Renal pelvis (tissue), 4 donors: ENCODE measurements around the gene PTPN4. TPM values are rescaled to one million over a fixed set of nuclear protein-coding genes. Genes with fewer than 3 reads are reported as not detected.
"Not testable (repeated sequence)": the region's sequence is repeated elsewhere in the genome, so short reads cannot be mapped to it uniquely, and the experiment has no call there.

Experiments
- DNase-seq: peaks from one replicate; pipeline ENCODE4 v3.0.0-alpha.2; 2013
- polyA plus RNA-seq, 3 donors: library from polyadenylated mRNA; unstranded; fragments of 120-200 nt; gene quantifications; one replicate each; pipeline ENCODE4 v1.2.1, GENCODE V29; 2013; ENCODE audit not compliant: insufficient read length in 3 of 3

PTPN4 gene
- polyA plus RNA-seq, 3 donors, result 19.3 to 24.8 (median 23.6) TPM

DNA sequence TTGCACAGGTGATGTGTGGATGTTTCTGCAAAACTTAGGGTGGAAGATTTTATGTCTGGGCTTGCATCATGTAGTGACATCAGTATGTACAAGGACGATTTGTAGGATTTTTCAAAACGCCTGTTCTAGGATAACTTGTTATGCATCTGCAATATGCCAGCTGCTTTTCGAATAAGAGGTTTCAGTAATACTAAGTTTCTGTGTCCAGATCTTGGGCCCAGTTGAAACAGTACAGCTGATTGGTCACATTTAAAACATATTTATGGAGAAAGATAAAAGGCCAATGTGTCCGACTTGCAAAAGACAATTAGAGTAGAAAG lies 1.2 kb downstream of the PTPN4 start:
- peak; percentile 16 for DNase-seq

DNA sequence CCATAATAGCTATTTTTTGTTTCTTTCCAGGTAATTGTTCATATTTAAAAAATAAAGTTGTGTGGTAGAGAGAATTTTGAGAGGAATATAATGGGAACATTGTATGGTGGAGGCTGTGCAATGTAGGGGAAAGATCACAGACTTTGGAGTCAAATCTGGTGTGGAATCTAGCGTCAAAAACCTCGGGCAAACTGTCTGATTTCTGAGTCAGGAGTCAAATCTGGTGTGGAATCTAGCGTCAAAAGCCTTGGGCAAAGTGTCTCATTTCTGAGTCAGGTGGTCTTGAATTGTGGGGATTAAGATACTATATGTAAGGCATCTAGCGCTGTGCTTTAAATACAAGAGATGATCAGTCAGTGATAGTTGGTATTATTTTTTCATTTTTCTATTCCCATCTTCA lies 5.1 kb downstream of the PTPN4 start:
- no peak for DNase-seq

DNA sequence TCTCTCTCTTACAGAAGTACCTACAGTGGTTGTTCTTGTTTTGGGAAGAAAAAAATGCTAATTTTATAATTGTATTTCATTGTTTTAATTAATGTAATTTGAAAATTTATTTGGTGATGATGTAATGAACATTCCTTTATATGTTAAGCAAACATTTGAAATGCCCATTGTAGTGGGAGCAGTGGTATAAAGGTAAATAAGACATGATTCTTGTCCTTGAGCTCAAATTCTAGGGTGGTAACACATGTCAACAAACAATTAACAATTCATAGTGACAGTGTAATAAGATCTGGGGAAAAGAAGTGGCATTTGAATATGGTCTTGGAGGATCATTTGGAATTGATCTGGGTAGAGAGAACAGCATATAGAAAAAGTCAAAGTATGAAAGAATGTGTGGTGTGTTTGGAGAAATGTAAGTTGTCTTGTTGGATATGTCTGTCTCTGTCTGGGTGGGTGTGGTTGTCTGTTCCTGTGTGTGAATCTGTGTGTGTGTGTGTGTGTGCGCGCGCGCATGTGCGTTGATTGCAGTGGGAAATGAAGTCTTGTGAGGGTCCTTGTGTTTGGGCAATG lies 5.8 kb downstream of the PTPN4 start:
- no peak for DNase-seq

DNA sequence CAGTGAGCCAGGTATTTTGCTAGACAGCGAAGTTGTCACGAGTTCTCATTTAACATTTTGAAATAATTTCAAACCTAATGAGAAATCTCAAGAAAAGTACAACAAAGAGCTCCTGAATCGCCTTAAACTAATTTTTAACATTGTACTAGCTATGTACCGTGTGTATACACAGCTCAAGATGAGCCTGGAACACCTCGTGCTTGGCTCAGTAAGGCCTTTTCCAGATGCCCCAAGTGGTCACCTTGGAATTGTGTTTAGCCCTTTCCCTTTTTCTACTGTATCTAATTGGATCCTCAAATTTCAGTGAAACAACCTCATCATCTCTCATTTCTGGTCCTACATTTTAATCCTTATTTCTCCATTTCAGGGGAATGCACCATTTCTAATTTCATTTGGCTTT lies 7.2 kb downstream of the PTPN4 start:
- no peak for DNase-seq

DNA sequence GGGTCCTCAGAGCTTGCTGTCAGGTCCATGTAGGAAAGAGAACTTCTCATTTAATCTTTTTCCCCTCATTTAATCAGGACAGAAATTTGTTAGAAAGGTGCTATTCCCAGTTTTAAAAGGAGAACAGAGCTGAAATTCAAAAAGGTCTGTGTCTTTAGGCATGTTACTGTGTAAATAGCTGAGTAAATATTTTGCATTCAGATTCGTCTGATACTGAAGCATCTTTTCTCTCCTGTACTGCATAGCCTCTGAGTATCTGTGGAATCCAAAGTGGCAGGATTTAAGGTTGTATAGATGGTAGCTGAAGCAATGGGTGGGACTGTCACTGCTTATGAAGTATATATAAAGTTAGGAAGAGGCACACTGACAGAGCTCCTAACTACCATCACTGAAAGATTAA lies 9.0 kb downstream of the PTPN4 start:
- no peak for DNase-seq

DNA sequence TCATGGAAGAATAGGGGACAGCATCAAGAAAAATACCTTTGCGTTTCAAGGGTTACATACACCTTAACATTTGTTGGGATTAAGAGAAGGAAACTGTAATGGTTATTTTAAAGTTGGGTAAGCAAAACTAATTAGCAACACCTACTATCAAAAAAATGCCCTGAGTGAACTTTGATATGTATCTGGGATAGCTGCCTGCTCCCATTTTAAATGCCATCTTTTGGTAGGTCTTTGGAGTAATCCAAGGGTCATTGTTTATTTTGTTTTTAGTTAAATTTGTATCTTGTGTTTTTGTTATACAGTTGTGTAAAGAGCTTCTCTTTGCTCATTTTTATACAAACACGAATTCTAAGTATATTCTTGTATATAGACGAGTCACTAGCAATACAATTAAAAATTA lies 9.9 kb downstream of the PTPN4 start:
- no peak for DNase-seq

DNA sequence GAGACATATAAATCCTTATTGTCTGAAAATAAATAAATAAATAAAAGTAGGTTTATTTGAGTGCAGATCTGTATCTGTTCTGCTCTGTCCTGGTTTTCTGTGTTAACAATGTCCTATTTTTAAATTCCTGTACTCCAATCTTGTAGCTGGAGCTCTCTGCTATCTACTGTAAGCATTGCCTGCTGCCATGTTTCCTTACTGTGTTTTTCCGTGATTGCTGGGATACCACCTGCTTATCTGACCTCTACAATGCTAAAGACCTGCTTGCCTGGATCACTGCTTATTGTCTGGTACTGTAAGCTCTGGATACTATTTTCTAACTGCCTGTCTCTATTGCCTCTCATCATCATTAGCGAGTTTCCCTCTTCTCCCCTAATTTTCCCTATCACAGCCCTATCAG lies 11.6 kb downstream of the PTPN4 start:
- DNase-seq, result no peak

DNA sequence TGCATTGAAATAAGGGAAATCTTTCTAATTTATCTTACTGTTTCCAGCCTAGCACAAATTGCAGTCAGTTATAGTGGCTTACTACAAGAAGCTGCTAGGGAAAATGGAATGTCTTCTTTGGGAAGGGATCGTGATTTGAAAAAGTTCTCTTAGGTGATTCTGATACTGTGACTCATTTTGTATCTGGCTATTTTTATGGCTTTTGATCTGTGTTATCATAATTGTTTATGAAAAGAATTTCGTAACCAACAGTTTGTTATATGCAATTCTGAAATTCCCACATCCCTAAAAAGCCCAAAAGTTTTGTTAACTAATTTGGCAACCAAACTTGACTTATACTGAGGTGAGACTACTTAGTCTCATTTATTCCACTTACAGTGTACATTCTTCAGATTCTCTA lies 12.4 kb downstream of the PTPN4 start:
- no peak for DNase-seq

DNA sequence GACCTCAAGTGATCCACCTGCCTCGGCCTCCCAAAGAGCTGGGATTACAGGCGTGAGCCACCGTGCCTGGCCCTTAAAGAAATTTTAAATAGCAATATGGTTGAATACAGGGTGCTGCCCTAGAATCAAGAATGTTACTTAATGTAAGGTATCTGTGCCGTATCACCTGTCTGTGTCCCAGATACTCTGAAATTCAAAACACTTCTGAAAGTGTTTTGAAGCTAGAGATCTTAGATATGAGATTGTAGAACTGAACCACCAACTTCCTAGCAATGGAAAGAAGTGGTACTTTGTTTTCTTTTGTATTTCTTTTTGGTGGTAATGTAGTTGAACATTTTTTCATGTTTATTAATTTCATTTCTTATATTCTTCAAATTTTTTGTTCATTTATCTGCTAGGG lies 13.0 kb downstream of the PTPN4 start:
- DNase-seq, result no peak

DNA sequence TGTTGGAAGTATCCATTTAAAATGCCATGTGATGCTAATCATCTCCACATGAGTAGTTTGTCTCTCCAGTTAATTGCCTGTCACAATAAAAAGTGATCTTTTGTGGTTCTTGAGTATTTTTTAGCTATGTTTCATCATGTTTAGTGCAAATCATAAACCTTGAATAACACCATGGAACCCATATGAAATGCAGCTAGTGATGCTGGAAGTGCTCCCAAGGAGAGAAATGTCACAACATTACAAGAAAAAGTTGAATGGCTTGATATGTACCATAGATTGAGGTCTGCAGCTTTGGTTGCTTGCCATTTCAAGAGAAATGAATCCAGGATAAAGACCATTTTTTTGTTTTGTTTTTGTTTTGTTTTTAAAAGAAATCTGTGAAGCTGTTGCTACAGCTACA lies 14.3 kb downstream of the PTPN4 start:
- no peak for DNase-seq

DNA sequence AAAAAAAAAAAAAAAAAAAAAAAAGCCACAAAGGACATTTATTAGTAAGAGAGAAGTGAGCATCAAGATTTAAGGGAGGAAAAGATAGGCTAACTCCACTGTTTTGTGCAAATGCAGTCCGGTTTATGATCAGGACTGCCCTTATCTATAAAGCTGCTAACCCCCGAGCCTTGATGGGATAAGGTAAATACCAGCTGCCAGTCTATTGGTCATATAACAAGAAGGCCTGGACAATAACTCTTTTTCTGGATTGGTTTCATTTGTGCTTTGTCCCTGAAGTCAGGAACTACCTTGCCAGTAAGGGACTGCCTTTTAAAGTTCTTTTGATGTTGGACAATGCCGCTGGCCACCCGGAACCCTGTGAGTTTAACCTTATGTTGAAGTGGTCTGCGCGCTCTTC lies 15.4 kb downstream of the PTPN4 start:
- DNase-seq, result no peak

DNA sequence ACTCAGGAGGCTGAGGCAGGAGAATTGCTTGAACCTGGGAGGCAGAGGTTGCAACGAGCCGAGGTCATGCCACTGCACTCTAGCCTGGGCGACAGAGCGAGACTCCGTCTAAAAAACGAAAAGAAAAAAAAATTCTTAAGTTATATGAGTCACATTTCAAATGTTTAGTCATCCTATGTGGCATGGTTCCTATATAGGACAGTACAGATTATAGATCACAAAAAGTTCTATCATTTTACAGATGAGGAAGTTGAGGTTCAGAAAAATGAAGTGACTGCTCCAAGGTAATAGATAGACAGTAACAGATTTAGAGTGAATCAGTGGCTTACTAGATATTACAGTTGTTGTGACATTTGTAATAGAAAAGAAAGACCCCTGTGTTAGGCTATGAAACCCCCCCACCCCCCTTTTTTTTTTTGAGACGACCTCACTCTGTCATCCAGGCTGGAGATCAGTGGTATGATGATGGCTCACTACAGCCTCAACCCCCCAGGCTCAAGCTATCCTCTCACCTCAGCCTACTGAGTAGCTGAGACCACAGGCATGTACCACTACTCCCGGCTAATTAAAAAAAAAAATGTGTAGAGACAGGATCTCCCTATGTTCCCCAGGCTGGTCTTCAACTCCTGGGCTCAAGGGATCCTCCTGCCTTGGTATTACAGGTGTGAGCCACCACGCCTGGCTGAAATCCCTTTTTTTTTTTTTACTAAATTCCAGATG lies 22.7 kb downstream of the PTPN4 start:
- no peak for DNase-seq

DNA sequence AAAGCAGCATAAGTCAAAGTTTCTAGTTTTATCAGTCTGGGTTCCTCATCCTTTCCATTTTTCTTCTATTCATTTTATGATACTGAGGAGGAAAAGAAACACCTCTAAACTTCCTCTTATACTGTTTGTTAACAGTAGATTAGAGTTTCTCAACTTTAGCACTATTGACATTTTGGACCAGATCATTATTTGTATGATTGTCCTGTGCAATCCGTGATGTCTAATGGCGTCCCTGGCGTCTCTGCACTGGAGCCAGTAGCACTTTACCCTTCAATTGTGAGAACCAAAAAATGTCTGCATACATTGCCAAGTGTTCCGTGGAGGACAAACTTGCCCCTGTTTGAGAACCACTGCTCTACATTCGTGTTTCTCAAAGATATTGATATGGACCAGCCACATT lies 25.2 kb downstream of the PTPN4 start:
- no peak for DNase-seq

DNA sequence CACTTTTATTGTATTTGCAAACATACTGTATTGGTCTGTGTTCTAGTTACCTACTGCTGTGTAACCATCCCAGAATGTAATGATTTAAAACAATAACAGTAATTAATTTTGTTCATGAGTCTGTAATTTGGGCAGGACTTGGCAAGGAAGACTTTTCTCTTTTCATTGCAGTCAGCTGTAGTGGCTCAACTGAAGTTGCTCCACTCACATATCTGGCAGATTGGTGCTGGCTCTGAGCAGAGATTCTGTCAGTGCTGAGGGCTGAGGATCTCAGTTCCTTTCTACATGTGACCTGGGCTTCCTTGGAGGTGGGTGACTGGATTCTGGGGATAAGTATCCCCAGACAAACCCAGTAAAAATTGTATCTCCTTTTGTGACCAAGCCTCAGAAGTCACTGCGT lies 26.6 kb downstream of the PTPN4 start:
- DNase-seq, result no peak

DNA sequence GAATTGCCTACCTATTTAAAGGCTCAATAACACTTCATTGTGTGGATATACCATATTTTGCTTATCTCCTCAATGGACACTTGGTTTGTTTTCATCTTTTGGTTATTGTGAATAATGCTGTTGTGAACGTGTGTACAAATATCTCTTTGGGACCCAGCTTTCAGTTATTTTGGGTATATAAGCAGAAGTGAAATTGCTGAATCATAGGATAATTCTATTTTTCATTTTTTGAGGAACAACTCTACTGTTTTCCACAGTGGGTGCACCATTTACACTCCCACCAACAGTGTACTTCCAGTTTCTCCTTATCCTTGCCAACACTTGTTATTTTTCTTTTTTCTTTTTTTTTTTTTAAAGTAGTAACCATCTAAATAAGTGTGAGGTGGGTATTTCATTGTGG lies 29.0 kb downstream of the PTPN4 start:
- DNase-seq, result no peak

DNA sequence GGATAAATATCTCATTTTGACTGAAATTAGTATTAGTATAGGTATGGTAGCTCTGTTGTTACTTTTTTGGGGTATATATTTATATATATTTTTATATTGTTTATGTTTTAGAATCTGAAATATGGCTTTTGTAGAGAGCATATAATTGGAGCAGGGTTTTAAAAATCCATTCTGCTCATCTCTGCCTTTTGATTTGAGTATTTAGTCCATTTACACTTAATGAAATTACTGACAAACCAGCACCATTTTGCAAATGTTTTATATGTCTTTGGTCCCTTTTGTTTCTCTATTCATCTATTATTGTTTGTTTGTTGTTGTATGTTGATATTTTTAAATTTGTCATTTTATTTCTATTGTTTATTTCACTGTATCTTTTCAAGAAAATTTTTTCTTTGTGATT lies 30.7 kb downstream of the PTPN4 start:
- no peak for DNase-seq

DNA sequence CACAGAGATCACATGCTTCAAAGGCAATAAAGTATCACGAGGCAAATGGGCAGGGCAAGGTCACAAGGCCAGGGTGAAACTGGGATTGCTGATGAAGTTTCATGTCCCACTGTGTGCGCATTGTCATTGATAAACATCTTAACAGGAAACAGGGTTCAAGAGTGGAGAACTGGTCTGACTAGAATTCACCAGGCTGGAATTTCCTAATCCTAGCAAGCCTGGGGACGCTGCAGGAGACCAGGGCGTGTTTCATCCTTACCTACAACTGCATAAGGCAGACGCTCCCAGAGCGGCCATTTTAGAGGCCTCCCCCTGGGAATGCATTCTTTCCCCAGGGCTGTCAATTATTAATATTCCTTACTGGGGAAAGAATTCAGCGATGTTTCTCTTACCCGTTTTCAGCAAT lies 33.2 kb downstream of the PTPN4 start:
- no peak for DNase-seq

DNA sequence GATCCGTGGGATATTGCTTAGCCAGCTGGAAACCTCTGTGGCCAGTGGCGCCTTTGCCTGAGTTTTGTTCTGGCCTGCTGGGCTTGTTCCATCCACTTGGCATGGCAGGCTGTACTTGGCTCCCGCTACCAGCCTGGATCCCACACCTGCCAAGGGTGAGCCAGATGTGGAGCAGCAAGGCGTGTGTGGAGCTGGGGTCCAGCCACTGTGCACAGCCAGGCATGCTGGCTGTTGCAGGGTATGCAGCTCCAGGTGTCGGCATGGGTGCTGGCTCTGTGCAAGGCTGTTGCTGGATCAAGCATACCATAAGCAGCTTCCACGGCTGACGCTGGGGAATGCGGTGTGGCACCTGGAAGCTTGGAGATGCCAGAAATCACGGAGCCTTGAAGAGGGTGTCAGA lies 34.5 kb downstream of the PTPN4 start:
- DNase-seq, result no peak

DNA sequence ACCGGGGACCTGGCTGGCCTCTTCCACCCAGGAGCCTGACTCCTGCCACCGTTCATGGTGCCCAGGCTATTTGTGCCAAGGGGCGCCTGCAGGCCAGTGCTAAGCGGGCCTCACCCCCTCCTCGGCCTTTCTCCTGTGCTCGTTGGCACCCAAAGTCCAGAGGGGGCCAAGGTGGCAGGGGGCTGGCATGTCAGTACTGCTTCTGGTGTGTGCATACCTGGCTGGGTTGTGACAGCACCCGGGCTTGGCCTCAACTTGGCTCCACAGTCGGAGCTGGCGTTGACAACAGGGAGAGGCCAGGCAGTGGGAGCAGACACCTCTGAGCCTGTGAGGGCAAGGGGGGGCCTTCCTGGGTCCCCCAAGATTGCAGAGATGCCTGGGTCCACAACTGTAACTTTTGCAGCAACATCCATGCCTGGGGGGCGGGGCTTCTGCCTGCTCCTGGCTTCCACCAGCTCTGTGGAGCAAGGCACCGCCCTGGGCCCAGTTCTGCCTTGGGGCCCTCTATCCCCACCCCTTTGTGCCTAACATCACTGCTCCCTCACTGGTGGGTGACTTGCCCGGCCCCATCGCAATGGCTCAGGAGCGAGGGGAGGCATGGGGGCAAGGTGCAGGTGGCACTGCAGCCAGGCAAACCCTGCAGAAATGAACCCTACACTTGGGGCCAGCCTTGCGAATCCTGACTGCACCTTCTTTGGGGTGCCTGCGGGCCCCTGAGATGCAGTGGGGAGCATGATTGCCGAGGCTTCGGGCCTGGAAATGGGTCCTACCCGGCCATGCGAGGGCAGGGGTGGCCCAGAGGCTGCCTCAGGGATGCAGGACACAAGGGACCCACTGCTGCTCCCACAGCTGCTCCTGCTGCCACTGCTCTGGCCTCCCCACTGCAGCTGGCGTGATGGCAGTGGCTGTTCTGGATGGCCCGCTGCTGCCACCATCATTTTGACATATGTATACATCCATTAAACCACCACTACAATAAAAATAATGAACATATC lies 35.9 kb downstream of the PTPN4 start:
- no peak for DNase-seq

DNA sequence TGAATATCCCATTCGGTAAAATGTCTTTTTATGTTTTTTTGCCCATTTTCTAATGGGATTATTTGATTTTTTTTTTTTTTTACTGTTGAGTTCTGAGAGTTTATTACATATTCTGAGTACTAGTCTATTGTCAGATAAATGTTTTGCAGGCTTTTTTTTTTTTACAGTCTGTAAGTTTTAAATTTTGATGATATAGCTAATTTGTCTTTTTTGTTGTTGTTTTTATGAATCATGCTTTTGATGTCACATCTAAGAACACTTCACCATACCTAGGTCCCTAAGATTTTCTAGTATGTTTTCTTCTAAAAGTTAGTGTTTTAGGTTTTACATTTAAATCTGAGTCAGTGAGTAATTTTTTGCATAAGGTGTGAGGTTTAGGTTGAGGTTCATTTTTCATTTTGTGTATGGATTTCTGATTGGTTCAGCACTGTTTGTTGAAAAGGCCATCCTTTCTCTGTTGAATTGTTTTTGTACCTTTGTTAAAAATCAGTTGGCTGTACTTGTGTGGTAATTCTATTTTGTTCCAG lies 40.7 kb downstream of the PTPN4 start:
- DNase-seq, result no peak

DNA sequence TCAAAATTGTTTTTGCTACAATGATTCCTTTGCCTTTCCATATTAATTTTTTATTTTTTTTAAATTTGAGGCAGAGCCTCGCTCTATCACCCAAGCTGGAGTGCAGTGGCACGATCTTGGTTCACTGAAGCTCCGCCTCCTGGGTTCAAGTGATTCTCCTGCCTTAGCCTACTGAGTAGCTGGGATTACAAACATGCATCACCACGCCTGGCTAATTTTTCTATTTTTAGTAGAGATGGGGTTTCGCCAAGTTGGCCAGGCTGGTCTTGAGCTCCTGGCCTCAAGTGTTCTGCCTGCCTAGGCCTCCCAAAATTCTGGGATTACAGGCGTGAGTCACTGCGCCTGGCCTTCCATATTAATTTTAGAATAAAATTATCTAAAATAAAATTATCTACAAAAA lies 41.3 kb downstream of the PTPN4 start:
- no peak for DNase-seq

DNA sequence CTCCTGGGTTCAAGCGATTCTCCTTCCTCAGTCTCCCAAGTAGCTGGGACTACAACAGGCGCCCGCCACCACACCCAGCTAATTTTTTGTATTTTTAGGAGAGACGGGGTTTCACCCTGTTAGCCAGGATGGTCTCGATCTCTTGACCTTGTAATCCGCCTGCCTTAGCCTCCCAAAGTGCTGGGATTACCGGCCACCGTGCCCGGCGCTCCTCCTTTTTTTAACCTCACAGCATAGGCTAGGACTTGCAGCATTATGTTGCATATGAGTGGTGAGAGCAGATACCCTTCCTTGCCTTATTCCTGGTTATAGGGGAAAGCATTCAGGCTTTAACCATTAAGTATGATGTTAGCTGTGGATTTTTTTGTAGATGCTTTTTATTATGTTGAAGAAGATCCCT lies 42.3 kb downstream of the PTPN4 start:
- DNase-seq, result not testable (repeated sequence)

DNA sequence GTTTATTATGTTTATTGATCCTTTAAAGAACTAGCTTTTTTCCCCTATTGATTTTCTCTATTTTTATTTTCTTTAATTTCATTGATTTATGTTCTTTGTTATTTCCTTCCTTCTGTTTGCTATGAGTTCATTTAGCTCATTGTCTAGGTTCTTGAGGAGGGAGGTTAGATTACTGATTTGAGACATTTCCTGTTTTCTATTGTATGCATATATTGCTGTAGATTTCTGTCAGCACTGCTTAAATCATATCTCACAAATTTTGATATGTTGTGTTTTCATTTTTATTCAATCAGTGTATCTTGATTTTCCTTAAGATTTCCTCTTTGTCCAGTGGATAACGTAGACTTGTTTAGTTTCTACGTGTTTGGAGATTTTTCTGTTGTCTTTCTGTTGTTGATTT lies 43.4 kb downstream of the PTPN4 start:
- no peak for DNase-seq
